AG09309 (cell line): ENCODE data around the gene SNX9.

Experiments
- DNase-seq: peaks from one replicate; pipeline ENCODE4 v3.0.0-alpha.2; 2010; ENCODE audit warnings: low read depth
- H3K4me3 ChIP-seq: 2 replicates; pipeline ENCODE4 v1.5.1; 2011; ENCODE audit warnings: mild to moderate bottlenecking, low read depth, low read length, moderate library complexity; ENCODE audit not compliant: control insufficient read depth
- CTCF ChIP-seq: IDR thresholded peaks from 2 replicates; pipeline ENCODE4 v1.5.1; 2011; ENCODE audit warnings: mild to moderate bottlenecking, low read depth, low read length, inconsistent platforms; ENCODE audit not compliant: insufficient read depth, control insufficient read depth; ENCODE audit errors: missing control alignments

SNX9 gene

DNA sequence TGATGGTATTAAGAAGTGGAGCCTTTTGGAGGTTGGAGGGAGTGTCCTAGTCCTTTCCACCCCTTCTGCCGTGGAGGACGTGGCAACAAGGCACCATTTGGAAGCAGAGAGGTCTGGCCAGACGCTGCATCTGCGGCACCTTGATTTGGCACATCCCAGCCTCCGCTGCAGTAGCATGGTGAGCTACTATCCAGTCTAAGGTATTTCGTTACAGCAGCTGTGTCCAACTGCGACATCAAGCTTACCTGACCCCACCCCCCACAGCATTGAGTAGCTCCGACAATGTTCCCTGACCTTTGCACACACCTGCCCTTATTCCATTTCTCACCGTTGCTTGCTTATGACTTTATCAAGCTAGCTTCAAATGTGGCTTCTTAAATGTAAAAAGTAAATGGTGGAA, 128.8 kb downstream of the SNX9 start:
- no peak for TF ChIP-seq CTCF
- no peak for DNase-seq

GRCh38 chr6:157952861-157953351, 129.9 kb downstream of the SNX9 start:
- TF ChIP-seq CTCF, result no peak
- no peak overlapping the region for H3K4me3 ChIP-seq
- DNase-seq, result no peak

More for the DNA sequence above, 128.8 kb downstream of the SNX9 start:
- H3K4me3 ChIP-seq, result no peak overlapping the region

DNA sequence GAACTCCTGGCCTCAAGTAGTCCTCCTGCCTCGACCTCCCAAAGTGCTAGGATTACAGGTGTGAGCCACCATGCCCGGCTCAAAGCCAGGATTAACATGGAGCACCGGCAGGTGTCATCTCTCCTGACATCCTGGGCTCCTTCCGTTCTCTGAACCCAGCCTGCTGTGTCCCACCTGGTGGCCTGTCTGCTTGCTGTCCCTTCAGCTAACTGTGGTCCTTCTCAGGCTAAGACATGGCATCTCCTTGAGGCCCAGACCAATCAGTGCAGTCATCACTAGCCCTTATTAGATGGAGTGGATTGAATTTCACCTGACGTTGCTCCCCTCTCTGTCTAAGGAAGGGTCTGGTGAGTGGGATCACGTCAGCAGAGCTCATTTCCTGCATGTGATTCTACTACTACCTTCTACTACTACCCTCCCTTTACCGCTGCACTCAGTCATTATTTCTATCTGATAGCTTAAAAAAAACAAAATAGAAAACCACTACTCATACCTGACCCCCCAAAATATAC, 130.6 kb downstream of the SNX9 start:
- no peak for TF ChIP-seq CTCF
- H3K4me3 ChIP-seq, result no peak overlapping the region; the same call in 1 of the 2 replicates
- DNase-seq, result no peak

- DNase-seq, result peak; percentile 11
- peak overlapping the region; percentile 7 for H3K4me3 ChIP-seq
- no peak for TF ChIP-seq CTCF
Measured at GRCh38 chr6:157954150-157955117, 131.4 kb downstream of the SNX9 start.

GRCh38 chr6:157955675-157956074, 132.6 kb downstream of the SNX9 start:
- TF ChIP-seq CTCF, result no peak
- no peak for DNase-seq

GRCh38 chr6:157956171-157956730, 133.2 kb downstream of the SNX9 start:
- no peak overlapping the region for H3K4me3 ChIP-seq
- no peak for TF ChIP-seq CTCF
- no peak for DNase-seq

More at GRCh38 chr6:157955675-157956074, 132.6 kb downstream of the SNX9 start:
- H3K4me3 ChIP-seq, result no peak overlapping the region
